ENCODE results near the gene ZIC5.
A peak's percentile ranks its signal among the peaks of the same experiment; 100 is the strongest.

ZIC5 gene

DNA sequence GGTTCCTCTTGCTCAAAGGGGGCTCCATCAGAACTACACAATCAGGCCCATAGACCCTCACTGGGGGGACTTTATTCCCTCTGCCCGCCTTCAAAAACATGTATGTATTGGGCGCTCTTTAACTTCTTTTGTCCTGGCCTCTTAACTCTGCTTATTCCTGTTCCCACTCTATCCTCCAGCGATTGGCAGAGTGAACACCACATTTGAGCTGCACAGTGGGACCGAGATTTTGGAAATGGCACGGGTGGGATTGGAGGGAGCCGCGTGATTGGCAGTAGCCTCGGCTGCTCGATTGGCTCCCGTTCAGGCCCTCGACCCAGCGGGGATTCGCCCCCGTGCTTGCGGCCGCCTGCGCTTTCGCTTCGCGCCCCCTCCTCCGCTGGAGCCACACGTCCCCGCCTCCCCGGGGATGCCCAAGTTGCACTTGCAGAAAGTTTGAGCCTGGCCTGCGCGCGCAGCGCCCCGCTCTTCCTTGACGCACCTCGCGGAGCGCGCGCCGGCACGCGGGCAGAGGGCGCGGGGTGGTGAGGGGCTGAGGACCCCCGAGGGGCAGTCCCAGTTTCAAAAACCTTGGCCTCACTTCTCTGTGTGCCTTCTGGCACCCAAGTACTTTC lies at the start of gene ZIC5:
ZIC5 (minus strand) TSS at position 192 of the 614 bp plus-strand sequence; CDS start at position 28, 164 bp downstream.
- DNase-seq (ENCODE audit: insufficient read length, low spot score) (no peak), FAIRE-seq (no peak)
- no peak for TF ChIP-seq POLR2A (IDR thresholded peaks at IDR 0.05; ENCODE audit: low read depth, low read length)

DNA sequence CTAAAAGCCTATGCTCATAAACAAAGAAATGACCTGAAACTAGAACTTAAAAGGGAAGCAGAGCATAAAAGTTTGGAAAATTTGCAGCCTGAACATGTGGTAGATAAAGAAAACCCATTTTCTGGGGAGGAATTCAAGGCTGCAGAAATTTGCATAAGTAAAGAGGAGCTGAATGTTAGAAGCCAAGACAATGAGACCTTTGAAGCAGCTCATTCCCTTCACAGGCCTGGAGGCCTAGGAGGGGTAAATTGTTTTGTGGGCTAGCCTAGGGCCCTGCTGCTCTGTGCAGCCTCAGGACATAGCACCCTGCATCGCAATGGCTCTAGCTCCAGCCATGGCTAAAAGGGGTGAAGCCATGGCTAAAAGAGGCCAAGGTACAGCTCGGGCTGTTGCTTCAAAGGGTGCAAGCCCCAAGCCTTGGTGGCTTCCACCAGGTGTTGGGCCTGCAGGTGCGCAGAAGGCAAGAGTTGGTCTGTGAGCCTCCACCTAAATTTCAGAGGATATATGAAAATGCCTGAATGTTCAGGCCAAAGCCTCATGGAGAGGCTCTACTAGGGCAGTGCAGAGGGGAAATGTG lies 48.3 kb upstream of the ZIC5 start:
- FAIRE-seq: no peak
- DNase-seq (ENCODE audit: insufficient read length, low spot score): no peak
- TF ChIP-seq POLR2A (IDR thresholded peaks at IDR 0.05; ENCODE audit: low read depth, low read length): no peak

DNA sequence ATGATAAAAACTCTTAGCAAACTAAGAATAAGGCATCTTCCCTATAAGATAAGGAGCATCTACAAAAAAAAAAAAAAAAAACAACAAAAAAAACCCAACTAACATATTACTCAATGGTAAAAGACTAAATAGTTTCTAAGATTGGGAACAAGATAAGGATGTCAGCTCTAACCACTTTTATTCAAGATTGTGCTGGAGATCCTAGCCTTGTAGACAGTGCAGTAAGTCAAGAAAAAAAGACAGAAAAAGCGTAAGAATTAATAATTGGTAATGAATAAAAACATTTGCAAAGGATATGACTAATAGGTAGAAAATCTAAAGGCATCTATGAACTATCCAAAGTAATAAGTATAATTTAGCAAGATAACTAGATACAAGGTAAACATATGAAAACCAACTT lies 43.1 kb upstream of the ZIC5 start:
- DNase-seq (ENCODE audit: insufficient read length, low spot score) (no peak), FAIRE-seq (peak; percentile 15)
- no peak for TF ChIP-seq POLR2A (IDR thresholded peaks at IDR 0.05; ENCODE audit: low read depth, low read length)

DNA sequence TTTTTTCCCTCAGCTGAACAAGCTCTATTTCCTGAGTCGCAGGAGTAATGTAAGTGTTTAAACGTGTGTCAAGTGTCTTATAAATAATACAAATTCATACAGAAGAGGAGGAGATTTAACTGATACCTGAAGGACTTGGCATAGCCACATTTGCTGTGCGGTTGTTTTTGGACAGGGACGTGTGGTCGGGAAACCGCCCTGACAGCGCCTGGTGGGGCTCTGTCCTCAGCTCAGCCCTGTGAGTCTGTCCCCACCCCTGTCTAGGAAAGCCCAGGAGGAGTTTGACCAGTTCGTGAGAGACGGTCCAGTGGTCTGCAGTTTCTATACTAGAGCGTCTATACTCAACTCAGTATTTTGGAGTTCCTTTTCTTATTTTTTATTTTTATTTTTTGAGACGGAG lies 26.7 kb upstream of the ZIC5 start:
- no peak for FAIRE-seq
- TF ChIP-seq POLR2A (IDR thresholded peaks at IDR 0.05; ENCODE audit: low read depth, low read length): no peak
- DNase-seq (ENCODE audit: insufficient read length, low spot score): no peak

DNA sequence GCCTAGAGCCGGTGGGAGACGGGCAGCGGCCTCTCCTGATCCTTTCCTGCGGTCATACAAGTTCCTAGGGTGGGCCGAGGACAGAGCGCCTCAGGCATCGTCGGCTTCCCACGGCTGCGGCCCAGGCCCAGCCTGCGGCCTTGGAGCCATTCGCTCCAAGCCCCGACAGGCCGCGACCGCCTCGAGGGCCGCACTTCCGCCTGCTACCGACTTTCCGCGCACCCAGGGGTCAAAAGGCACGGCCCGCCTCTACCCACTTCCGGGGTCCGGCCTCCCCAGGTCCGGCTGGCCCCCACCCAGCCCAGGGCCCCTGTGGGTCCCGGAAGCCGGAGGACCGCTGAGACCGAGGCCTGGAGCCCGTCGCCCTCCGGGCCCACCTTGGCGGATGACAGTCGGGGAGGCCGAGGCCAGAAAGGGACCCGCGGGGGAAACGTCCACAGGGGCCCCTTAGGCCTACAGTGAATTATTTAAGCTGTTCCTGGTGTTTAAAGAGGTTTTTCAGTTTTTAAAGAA lies 26.2 kb upstream of the ZIC5 start:
- FAIRE-seq: no peak
- TF ChIP-seq POLR2A (IDR thresholded peaks at IDR 0.05; ENCODE audit: low read depth, low read length): no peak
- DNase-seq (ENCODE audit: insufficient read length, low spot score): no peak

DNA sequence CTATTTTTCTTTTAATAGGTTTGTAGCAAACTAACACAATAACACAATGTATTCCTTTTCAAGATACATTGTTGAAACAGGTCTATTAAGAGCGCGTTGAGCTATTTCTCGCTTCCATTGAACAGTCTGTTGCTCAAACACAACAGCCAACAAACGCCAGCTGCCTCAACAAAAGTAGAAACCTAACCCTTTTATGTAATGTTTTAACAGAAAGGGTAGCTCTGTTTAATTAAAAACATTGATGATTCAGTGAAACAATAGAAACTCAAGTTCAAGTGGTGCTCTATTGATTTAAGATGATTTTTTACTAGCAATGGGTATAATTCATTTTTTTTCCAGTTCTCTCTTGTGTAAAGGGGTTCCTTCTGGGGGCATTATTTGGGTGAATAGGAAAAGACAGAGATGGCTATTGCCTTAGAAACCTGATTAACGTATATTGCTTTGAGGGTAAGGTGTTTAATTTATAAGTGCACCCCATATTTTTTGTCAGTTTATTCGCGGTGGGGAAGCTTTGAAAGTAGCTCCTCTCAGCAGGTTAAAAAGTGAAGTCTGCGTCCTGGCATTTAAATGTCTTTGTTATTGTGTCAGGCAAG lies 24.9 kb upstream of the ZIC5 start:
- DNase-seq (ENCODE audit: insufficient read length, low spot score): no peak
- FAIRE-seq: peak; percentile 45
- TF ChIP-seq POLR2A (IDR thresholded peaks at IDR 0.05; ENCODE audit: low read depth, low read length): no peak

DNA sequence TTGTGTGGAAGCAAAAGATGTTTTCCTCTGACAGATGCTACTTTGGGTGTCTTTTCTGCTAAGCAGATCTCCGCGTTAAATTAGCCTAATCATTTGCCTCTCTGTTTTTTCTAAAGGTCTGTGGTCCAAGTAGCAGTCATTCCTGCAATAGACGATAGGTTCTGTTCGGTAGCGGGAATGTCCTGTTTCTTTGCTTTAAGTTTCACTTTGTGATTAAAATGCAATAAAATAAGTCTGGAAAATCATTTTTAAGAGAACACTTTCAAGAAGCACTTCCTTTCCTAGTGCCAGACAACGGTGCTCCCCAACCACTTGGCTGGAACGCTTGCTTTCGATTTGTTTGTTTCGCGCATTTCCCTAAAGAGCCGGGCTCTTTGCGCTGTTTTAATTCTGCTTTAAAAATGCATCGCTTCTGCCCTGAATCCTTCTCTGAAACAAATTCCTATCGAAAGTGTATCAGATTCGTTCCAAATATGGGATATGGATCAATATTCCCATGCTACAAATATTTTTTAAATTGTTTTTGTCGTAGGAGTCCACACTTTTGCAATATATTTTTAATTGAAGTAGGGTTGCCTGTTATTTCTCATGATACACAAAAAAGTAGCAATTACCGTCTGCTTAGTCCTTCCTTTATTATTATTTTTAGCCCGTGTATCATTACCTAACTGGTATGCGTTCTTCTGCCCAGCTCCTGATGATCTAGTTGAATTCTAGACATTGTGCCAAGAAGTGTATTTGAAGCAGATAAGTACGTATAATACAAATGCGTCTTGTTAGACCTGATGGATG lies 24.2 kb upstream of the ZIC5 start:
- TF ChIP-seq POLR2A (IDR thresholded peaks at IDR 0.05; ENCODE audit: low read depth, low read length): no peak
- FAIRE-seq (peak; percentile 96), DNase-seq (ENCODE audit: insufficient read length, low spot score) (no peak)

DNA sequence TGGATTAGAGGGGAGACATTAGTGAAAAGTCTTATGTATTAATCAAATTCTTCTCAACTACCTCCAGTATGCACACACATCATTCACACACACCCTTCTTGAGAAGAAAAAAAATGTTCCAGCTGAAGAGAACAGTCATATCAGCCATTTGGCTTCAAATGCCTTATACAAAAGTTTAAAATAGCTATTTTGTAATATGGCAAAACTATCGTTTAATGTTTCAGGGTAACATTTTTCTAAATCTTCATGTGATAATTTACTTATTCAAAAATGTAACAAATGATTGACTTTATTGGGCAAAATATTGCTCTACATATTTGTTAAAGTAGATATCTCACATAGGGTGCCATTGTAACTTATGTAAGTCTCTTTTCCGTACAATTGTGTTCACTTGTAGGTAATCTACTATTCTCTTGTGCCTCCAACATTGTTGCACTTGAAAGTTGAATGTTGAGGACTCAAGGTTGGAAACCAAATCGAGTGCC lies 23.6 kb upstream of the ZIC5 start:
- FAIRE-seq: no peak

DNA sequence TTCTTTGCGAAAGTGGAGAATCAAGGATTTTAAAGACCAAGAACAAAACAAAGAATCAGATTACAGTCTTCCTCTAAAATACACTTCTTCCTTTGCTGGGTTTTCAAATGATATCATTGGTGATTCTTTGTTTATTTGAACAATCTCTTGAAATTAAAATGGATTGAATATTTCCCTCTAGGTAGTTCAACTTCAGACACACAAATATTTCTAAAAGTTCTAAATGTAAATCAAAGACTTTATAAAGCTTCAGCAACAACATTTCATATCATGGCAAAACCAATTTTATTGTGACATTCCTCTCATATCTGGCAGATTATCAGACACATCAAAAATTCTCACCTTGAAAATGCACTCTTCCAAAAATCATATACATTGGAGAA lies 23.1 kb upstream of the ZIC5 start:
- FAIRE-seq (peak; percentile 53), DNase-seq (ENCODE audit: insufficient read length, low spot score) (no peak)
- no peak for TF ChIP-seq POLR2A (IDR thresholded peaks at IDR 0.05; ENCODE audit: low read depth, low read length)

More for the DNA sequence above, 23.6 kb upstream of the ZIC5 start:
- no peak for TF ChIP-seq POLR2A (IDR thresholded peaks at IDR 0.05; ENCODE audit: low read depth, low read length)
- no peak for DNase-seq (ENCODE audit: insufficient read length, low spot score)

DNA sequence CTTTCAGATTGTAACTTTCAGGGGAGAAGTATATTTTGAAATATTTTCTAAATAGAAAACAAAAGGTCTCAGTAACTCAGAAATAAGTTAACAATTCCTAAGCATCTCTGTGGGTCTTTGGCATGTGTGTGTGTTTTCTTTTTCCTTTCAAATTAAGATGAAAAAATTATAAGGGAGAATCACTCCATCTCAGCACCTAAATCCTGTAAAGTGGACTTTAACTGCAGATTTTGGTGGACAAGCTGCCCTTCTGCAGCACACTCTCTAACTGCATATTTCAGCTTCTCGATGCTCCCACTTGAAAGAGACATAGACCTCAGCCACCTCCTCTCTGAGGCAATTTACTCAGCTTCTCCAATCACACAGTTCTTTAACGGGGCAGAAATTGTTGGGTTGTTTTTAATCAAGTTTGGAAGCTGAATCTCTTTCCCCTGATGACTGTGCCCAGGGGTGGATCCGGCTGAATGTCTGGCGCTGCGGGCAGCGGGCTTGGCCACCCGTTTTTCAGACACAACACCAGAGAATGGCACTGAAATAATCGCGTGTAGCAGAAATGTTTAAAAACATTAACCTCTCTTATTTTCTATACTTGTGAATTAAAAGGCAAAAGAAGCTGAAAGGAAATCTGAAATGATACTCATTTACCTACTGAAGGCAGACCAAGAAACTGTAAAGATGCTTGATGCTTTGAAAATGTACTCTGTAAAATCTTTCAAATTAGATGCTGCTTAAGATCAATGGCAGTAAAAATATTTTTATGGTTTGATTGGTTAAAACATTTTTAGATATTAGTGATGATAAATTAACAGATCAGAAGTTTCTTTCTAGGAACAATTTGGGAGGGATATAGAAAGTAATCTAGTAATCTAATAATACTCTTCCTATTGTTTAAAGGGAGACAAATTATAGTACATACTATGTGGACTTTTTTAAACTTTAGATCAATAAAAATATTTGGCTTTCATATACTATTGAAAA lies 22.4 kb upstream of the ZIC5 start:
- DNase-seq (ENCODE audit: insufficient read length, low spot score) (no peak), FAIRE-seq (peak; percentile 84)
- TF ChIP-seq POLR2A (IDR thresholded peaks at IDR 0.05; ENCODE audit: low read depth, low read length): no peak

DNA sequence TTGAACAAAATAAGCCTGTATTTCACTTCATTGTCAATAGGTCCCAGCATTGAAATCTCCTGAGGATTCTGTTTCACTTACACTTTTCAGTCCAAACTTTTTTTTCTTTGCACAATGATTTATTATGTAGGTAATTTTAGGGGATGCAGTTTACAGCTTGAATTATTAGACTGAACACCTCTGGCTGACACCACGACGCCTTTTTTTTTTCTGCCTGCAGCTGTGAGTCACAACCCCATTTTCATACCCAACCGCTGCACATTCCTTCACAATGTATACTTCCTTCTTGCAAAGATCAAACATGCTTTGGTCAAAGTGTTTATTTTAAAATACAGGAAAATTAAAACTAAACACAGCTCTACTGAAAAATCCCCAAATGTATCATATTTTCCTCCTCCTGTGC lies 21.4 kb upstream of the ZIC5 start:
- FAIRE-seq (peak; percentile 98), DNase-seq (ENCODE audit: insufficient read length, low spot score) (no peak)
- TF ChIP-seq POLR2A (IDR thresholded peaks at IDR 0.05; ENCODE audit: low read depth, low read length): no peak

DNA sequence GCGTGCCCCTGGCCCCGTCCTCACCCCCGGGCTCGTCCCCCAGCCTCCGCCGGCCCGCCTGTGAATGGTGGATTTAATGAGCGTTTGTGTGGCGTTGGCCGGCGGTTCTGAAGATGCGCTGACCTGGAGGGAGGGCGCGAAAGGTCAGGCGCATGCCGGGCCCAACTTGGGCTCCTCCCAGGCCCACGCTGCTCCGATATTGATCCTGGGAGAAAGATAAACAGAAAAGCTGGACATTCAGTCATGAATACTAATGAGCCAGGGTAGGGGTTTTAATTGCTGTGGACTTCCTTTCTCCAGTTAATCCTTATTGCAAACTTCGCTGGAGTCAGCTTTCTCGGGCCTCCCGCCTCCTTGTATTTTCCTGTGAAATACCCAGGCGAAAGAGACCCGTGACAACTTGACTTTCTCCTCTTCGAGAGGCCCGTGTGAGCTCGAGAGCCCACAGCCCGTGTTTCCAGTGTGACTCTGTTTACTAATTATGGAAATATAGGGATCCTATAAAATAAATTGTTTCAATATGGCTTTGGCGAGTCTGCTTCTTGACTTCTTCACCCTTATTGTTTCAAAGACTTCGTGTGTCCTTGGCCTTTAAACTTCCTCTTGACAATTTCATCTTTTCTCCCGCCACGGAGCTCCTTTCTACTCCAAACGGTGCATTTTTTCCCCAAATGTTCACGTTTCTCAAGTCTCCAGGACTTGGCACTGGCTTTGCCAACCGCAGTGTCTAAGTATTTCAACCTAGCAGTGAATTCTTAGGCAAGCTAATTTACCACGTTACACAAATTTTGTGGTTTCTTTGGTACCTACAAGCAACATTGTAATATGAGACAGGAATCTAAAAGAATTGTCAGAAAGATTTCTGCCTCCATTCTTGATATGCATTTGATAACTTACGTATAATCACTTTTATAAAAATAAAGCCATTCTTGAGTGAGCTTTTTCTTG lies 20.5 kb upstream of the ZIC5 start:
- DNase-seq (ENCODE audit: insufficient read length, low spot score) (no peak), FAIRE-seq (peak; percentile 58)
- TF ChIP-seq POLR2A (IDR thresholded peaks at IDR 0.05; ENCODE audit: low read depth, low read length): no peak

Measured in H54 (cell line).